ENCODE data around the gene ITGA2.

Gene ITGA2

GRCh38 chr5:53022930-53023511, 33.9 kb downstream of the ITGA2 start:
- DNase-seq, result no peak

- no peak for DNase-seq
These were observed 34.8 kb downstream of the ITGA2 start for GRCh38 chr5:53023969-53024368.

GRCh38 chr5:53024535-53024934, 35.4 kb downstream of the ITGA2 start:
- DNase-seq, result no peak

- no peak for DNase-seq
These were observed 36.3 kb downstream of the ITGA2 start for GRCh38 chr5:53025487-53025886.

- no peak for DNase-seq
These were observed 38.8 kb downstream of the ITGA2 start for GRCh38 chr5:53027913-53028312.

- no peak for DNase-seq
These were observed 40.5 kb downstream of the ITGA2 start for GRCh38 chr5:53029608-53030007.

- no peak for DNase-seq
These were observed 41.7 kb downstream of the ITGA2 start for GRCh38 chr5:53030893-53031292.

- DNase-seq, result no peak
These were observed 42.5 kb downstream of the ITGA2 start for GRCh38 chr5:53031695-53032096.

- DNase-seq, result no peak
These were observed 43.0 kb downstream of the ITGA2 start for GRCh38 chr5:53032188-53032587.

- no peak for DNase-seq
These were observed 45.7 kb downstream of the ITGA2 start for GRCh38 chr5:53034832-53035231.

GRCh38 chr5:53035868-53036381, 46.8 kb downstream of the ITGA2 start:
- no peak for DNase-seq

GRCh38 chr5:53037141-53037859, 48.1 kb downstream of the ITGA2 start:
- no peak for DNase-seq

GRCh38 chr5:53038196-53038847, 49.2 kb downstream of the ITGA2 start:
- DNase-seq, result no peak

GRCh38 chr5:53039855-53040254, 50.7 kb downstream of the ITGA2 start:
- no peak for DNase-seq

GRCh38 chr5:53041071-53041692, 52.0 kb downstream of the ITGA2 start:
- no peak for DNase-seq

GRCh38 chr5:53041740-53042139, 52.6 kb downstream of the ITGA2 start:
- no peak for DNase-seq

GRCh38 chr5:53045263-53045662, 56.1 kb downstream of the ITGA2 start:
- no peak for DNase-seq

- DNase-seq, result no peak
These were observed 59.1 kb downstream of the ITGA2 start for GRCh38 chr5:53048248-53048647.

GRCh38 chr5:53052499-53052898, 63.3 kb downstream of the ITGA2 start:
- no peak for DNase-seq

- no peak for DNase-seq
These were observed 64.2 kb downstream of the ITGA2 start for GRCh38 chr5:53053364-53053763.

GRCh38 chr5:53055365-53055764, 66.2 kb downstream of the ITGA2 start:
- no peak for DNase-seq

- DNase-seq, result no peak
These were observed 70.1 kb downstream of the ITGA2 start for GRCh38 chr5:53059281-53059680.

- no peak for DNase-seq
These were observed 74.0 kb downstream of the ITGA2 start for GRCh38 chr5:53063176-53063575.

GRCh38 chr5:53063791-53064190, 74.6 kb downstream of the ITGA2 start:
- no peak for DNase-seq

Data from activated effector memory CD4-positive, alpha-beta T cell treated with Interleukin-2 at 50 U/mL for 16 hours (primary cell).